HK-2 (cell line): ENCODE data around the gene PGRMC2.
A peak's percentile ranks its signal among the peaks of the same experiment; 100 is the strongest.

Experiments
- DNase-seq: peaks from one replicate; pipeline ENCODE4 v3.0.0-alpha.2; 2018; ENCODE audit not compliant: unreplicated experiment

Gene PGRMC2

GRCh38 chr4:128298852-128299251 lies 11.2 kb upstream of the PGRMC2 start:
- DNase-seq: no peak

- no peak for DNase-seq
Measured at GRCh38 chr4:128298146-128298758, 10.6 kb upstream of the PGRMC2 start.

GRCh38 chr4:128295255-128295654 lies 7.6 kb upstream of the PGRMC2 start:
- no peak for DNase-seq

GRCh38 chr4:128294464-128294863 lies 6.9 kb upstream of the PGRMC2 start:
- DNase-seq: no peak

GRCh38 chr4:128292349-128292748 lies 4.7 kb upstream of the PGRMC2 start:
- DNase-seq: no peak

- DNase-seq: no peak
Measured at GRCh38 chr4:128291096-128291495, 3.5 kb upstream of the PGRMC2 start.

GRCh38 chr4:128290526-128290925 lies 2.9 kb upstream of the PGRMC2 start:
- no peak for DNase-seq

GRCh38 chr4:128289523-128290158 lies 2.0 kb upstream of the PGRMC2 start:
- DNase-seq: no peak

GRCh38 chr4:128288689-128289106 lies 1.1 kb upstream of the PGRMC2 start:
- no peak for DNase-seq

- DNase-seq: peak; percentile 100
Measured at GRCh38 chr4:128287871-128288688, 467 bp upstream of the PGRMC2 start.

GRCh38 chr4:128286474-128287058 lies 1.0 kb downstream of the PGRMC2 start:
- DNase-seq: no peak

- no peak for DNase-seq
Measured at GRCh38 chr4:128285085-128285997, 2.3 kb downstream of the PGRMC2 start.

- DNase-seq: no peak
Measured at GRCh38 chr4:128284317-128284716, 3.3 kb downstream of the PGRMC2 start.

- no peak for DNase-seq
Measured at GRCh38 chr4:128283071-128283470, 4.5 kb downstream of the PGRMC2 start.

GRCh38 chr4:128282516-128282915 lies 5.1 kb downstream of the PGRMC2 start:
- DNase-seq: no peak

- DNase-seq: no peak
Measured at GRCh38 chr4:128281354-128281753, 6.3 kb downstream of the PGRMC2 start.

- DNase-seq: no peak
Measured at GRCh38 chr4:128279624-128280225, 7.9 kb downstream of the PGRMC2 start.

- no peak for DNase-seq
Measured at GRCh38 chr4:128277856-128278255, 9.8 kb downstream of the PGRMC2 start.

GRCh38 chr4:128275346-128275745 lies 12.3 kb downstream of the PGRMC2 start:
- DNase-seq: no peak

- no peak for DNase-seq
Measured at GRCh38 chr4:128271551-128271950, 16.1 kb downstream of the PGRMC2 start.

GRCh38 chr4:128268970-128269369 lies 18.6 kb downstream of the PGRMC2 start:
- no peak for DNase-seq
